ENCODE measurements around the gene GJB3. TPM values are rescaled to one million over a fixed set of nuclear protein-coding genes. Genes with fewer than 3 reads are reported as not detected.

GJB3 gene
- total RNA-seq, 6 experiments from 2014 or later: 0.12 to 1.3 (median 0.23) TPM

GRCh38 chr1:34831721-34832246, 50.8 kb downstream of the GJB3 start:
- TF ChIP-seq CTCF (IDR thresholded peaks at IDR 0.05): no peak
- TF ChIP-seq POLR2A (IDR thresholded peaks at IDR 0.05): no peak
- DNase-seq: no peak
- 71% methylated on average over 4 of the region's 6 CpGs for WGBS (ENCODE audit: insufficient coverage, low coverage, low lambda C conversion rate, missing lambda C conversion rate)

GRCh38 chr1:34833711-34834110, 52.7 kb downstream of the GJB3 start:
- H3K9me3 ChIP-seq: no peaks in the 10 kb centered on the region
- no peaks in the 10 kb centered on the region for H3K27me3 ChIP-seq
- no peak for DNase-seq
- H3K4me1 ChIP-seq: no peaks in the 10 kb centered on the region
- ATAC-seq: no peak
- H3K36me3 ChIP-seq: no peaks in the 10 kb centered on the region
- no peak overlapping the region for H3K27ac ChIP-seq
- H3K4me3 ChIP-seq: no peak overlapping the region
- no CpG with 5 or more reads among the region's 1 CpG for WGBS (ENCODE audit: insufficient coverage, low coverage, low lambda C conversion rate, missing lambda C conversion rate)
- intact Hi-C loops (cut with DNase I): no loop called here
- no peak for TF ChIP-seq CTCF (IDR thresholded peaks at IDR 0.05)
- no peak for TF ChIP-seq POLR2A (IDR thresholded peaks at IDR 0.05)

More at GRCh38 chr1:34831721-34832246, 50.8 kb downstream of the GJB3 start:
- Histone ChIP-seq H3K27ac (no peak overlapping the region), H3K4me1 (peaks cover 0 to 2% (median 0%) of the 10 kb centered on the region in 4 donors), H3K9me3 (no peaks in the 10 kb centered on the region), H3K4me3 (no peak overlapping the region), H3K27me3 (no peaks in the 10 kb centered on the region), H3K36me3 (no peaks in the 10 kb centered on the region)
- ATAC-seq: no peak
- intact Hi-C loops (cut with DNase I): no loop called here

Other genes starting within 250 kb of the GJB3 start
- gene GJB5, start 26.2 kb upstream of the GJB3 start, total RNA-seq: not detected
- not detected for gene GJB4, start 21.5 kb upstream of the GJB3 start, total RNA-seq
- gene GJA4, start 11.8 kb downstream of the GJB3 start, total RNA-seq: 10 to 100 TPM in 2 of 6 experiments, 1 to 10 TPM in 4; 4.3 to 21.8 (median 7.6) TPM
- gene SMIM12, start 78.5 kb downstream of the GJB3 start, total RNA-seq: 10 to 100 TPM; 30.5 to 45.7 (median 32.2) TPM
- gene DLGAP3, start 148.4 kb downstream of the GJB3 start, total RNA-seq: under 1 TPM in 2 of 6 experiments, not detected in 4; 0.07 to 0.13 TPM
- 10 to 100 TPM; 12.6 to 22.1 (median 16.2) TPM for gene TMEM35B, start 204.1 kb downstream of the GJB3 start, total RNA-seq

All from right lobe of liver (tissue), 6 donors.